Heart left ventricle (tissue), 13 donors: Measurements from ENCODE around the gene PKLR.

Source experiments
- POLR2A ChIP-seq, 2 donors: fragments of 450-650 bp; IDR thresholded peaks; one replicate each; pipeline ENCODE4 v1.6.1; 2017; ENCODE audit warnings: antibody characterized with exemption in 2 of 2, mild to moderate bottlenecking in 2 of 2, moderate library complexity in 2 of 2
- TF ChIP-seq, protein P1 (sequence below), 12 donors: fragments of 200-600 bp; sonication (generic) in 4 of 12; IDR thresholded peaks; one replicate each; pipeline versions ENCODE4 v1.5.0 to v1.8.0; 2018 to 2022; ENCODE audit warnings: antibody characterized with exemption in 12 of 12, mild to moderate bottlenecking in 5 of 12
- donor health status: ischemic (EF 13 %, LVEDD 7.1; RV severe dilation, severe dysfunction).
- donor health status: DM: no; HTN: yes; CAD: no.
- donor health status: DM: no; HTN: no; CAD: no.
- donor health status: ischemic (EF 25% LVEDD 6.9; RV normal size, moderate dysfunction).
- donor health status: ischemic (EF 25% LVEDD 5.7; RV mildly dilated, moderate dysfunction).
- donor health status: ischemic (EF 35%, LVEDD 5.7; RV mildly dilated, moderate dysfunction).
- donor health status: nonischemic (EF 11% LVEDD 7.7; RV severe dilation, severe dysfunction).
- donor health status: DM: yes; HTN: yes; CAD: no.
- donor health status: PGD.
- donor health status: ischemic (EF 29% LVEDD 5.4; RV normal size, mild dysfunction).
- donor health status: nonischemic (EF 23%, LVEDD 6.1; RV moderate dilation, normal function).

DNA sequence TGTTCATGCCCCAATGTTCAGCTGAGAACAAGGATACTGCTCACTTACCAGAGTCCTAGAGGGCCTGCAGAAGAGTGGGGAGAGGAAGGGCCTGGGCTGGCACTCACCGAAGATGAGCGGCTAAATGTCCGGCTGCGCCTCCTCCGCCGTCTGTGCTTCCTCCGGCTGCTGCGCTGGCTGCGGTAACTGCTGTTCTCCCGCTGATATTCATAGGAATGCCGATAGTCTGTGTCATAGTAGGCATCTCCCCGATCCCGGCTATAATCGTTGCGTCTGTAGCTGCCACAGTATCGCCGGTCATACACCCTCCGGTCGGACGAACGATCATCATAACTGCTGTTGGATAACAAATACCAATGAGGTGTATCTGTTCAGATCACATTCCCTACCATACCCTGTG lies 31.9 kb downstream of the PKLR start:
- TF ChIP-seq, protein P1, sequence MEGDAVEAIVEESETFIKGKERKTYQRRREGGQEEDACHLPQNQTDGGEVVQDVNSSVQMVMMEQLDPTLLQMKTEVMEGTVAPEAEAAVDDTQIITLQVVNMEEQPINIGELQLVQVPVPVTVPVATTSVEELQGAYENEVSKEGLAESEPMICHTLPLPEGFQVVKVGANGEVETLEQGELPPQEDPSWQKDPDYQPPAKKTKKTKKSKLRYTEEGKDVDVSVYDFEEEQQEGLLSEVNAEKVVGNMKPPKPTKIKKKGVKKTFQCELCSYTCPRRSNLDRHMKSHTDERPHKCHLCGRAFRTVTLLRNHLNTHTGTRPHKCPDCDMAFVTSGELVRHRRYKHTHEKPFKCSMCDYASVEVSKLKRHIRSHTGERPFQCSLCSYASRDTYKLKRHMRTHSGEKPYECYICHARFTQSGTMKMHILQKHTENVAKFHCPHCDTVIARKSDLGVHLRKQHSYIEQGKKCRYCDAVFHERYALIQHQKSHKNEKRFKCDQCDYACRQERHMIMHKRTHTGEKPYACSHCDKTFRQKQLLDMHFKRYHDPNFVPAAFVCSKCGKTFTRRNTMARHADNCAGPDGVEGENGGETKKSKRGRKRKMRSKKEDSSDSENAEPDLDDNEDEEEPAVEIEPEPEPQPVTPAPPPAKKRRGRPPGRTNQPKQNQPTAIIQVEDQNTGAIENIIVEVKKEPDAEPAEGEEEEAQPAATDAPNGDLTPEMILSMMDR (IDR thresholded peaks at IDR 0.05) = no peak
- TF ChIP-seq POLR2A (IDR thresholded peaks at IDR 0.05) = no peak
